HAP-1 (cell line): Measurements from ENCODE around the gene CFAP68.

ENCODE experiments used
- DNase-seq, 2 experiments: peaks; one replicate each; pipeline ENCODE4 v3.0.0-alpha.2; 2016 to 2020; ENCODE audit warnings: low spot score in 2 of 2
- H3K27me3 ChIP-seq: fragments of 250-450 bp; sonication (Bioruptor Pico); 2 replicates; pipeline ENCODE4 v1.5.1; 2020; ENCODE audit warnings: low read depth, mild to moderate bottlenecking, moderate library complexity
- H3K36me3 ChIP-seq: fragments of 250-450 bp; sonication (Bioruptor Pico); replicated peaks from 2 replicates; pipeline ENCODE4 v1.5.1; 2020; ENCODE audit warnings: mild to moderate bottlenecking
- H3K4me1 ChIP-seq: fragments of 250-450 bp; sonication (Bioruptor Pico); 2 replicates; pipeline ENCODE4 v1.5.1; 2020; ENCODE audit warnings: mild to moderate bottlenecking
- H3K4me3 ChIP-seq: fragments of 250-450 bp; sonication (Bioruptor Pico); 2 replicates; pipeline ENCODE4 v1.5.1; 2020; ENCODE audit warnings: mild to moderate bottlenecking, moderate library complexity
- H3K9me3 ChIP-seq: fragments of 250-450 bp; sonication (Bioruptor Pico); 2 replicates; pipeline ENCODE4 v1.5.1; 2020; ENCODE audit warnings: mild to moderate bottlenecking, moderate library complexity
- in situ Hi-C: fragments of 300-500 bp; cut with MboI; formaldehyde crosslinking; loops from 3 replicates; pipeline ENCODE4 v1.14.3; 2020; ENCODE audit warnings: low sequenced_read_pairs, inconsistent platforms, mixed read lengths

Gene CFAP68

DNA sequence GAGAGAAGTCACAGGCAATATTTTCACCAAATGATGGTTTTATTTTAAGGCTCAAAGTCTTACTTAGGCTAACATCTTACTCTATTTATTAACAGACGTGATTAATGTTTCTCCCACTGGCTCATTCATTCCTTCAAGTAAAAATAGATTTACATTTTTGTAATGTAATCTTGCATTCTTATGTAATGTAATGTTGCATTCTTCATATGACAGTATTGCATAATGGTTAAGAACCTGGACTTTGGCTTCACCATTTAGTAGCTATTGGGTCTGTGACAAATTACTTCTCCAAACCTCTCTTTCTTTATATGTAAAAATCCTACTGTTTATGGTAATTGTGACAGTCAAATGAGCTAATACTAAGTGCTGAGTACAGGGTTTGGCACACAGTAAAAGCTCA, 54.5 kb downstream of the CFAP68 start:
- no peak for DNase-seq
- Histone ChIP-seq H3K4me3 (no peak overlapping the region), H3K9me3 (no peaks in the 10 kb centered on the region), H3K27me3 (no peaks in the 10 kb centered on the region), H3K4me1 (peaks cover 23% of the 10 kb centered on the region), H3K36me3 (no peaks in the 10 kb centered on the region)
- in situ Hi-C loops = no loop called here

DNA sequence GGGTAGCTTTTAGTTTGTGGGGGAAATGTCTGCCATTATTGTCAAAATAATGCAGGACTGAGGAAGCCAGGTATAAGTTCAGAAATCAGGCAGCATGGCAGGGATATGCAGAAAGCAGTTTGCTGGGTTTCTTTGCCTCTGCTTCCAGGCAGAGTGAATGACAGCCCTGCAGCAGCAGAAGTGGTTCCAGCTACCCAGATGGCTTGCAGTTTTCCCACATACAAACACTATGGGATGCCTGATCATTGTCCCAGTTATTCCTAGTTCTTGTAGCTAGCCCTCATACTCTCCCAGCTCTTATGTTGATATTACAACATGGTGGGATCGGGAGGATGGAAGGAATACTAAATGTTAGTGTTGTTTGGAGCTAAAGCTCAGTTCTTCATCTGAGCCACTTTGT, 55.0 kb downstream of the CFAP68 start:
- in situ Hi-C loops = no loop called here
- peaks cover 23% of the 10 kb centered on the region for H3K4me1 ChIP-seq
- H3K4me3 ChIP-seq = no peak overlapping the region
- no peaks in the 10 kb centered on the region for H3K27me3 ChIP-seq
- DNase-seq = no peak
- H3K9me3 ChIP-seq = no peaks in the 10 kb centered on the region
- no peaks in the 10 kb centered on the region for H3K36me3 ChIP-seq
